ENCODE results near the gene RAB9A. TPM values are rescaled to one million over a fixed set of nuclear protein-coding genes. Genes with fewer than 3 reads are reported as not detected.

Gene RAB9A
- total and polyA plus RNA-seq, 2 donors (not counting 3 experiments of a cell fraction or from before 2014, with no cell fraction given), result 11.5 to 19.2 TPM

GRCh38 chrX:13716455-13716854 lies 27.5 kb downstream of the RAB9A start:
- CTCF ChIA-PET, result interaction anchor here (1.0 kb wide), 1 partner anchor 18 kb away, joined by 3 read pairs; the partner anchor contains the start of gene TRAPPC2
- Histone ChIP-seq H3K4me3 (replicated peaks in 1 of 3; ENCODE audit: insufficient read depth in 1 of 3, low read depth in 1 of 3, low read length in 3 of 3) (no peak overlapping the region), H3K9ac (replicated peaks; ENCODE audit: extremely low read depth, insufficient read depth, low read length) (no peak overlapping the region), H3K79me2 (ENCODE audit: control insufficient read depth, insufficient read depth, low read length) (peaks cover 2% of the 10 kb centered on the region), H3K27ac (ENCODE audit: insufficient read depth, low read depth, low read length) (no peak overlapping the region), H2AFZ (ENCODE audit: low read depth, low read length) (no peak overlapping the region), H3K27me3 (ENCODE audit: control insufficient read depth in 2 of 2, insufficient read depth in 2 of 2, low read length in 2 of 2) (no peaks in the 10 kb centered on the region), H3K36me3 (ENCODE audit: control insufficient read depth in 2 of 2, extremely low read depth in 1 of 2, insufficient read depth in 2 of 2, low read length in 2 of 2) (peaks cover 0 to 4% of the 10 kb centered on the region in 2 experiments), H3K9me1 (replicated peaks; ENCODE audit: control insufficient read depth, extremely low read depth, insufficient read depth, low read length) (no peaks in the 10 kb centered on the region), H3K9me3 (replicated peaks; ENCODE audit: control insufficient read depth, insufficient read depth, low read length) (no peaks in the 10 kb centered on the region), H3K4me2 (ENCODE audit: insufficient read depth, low read length) (no peak overlapping the region), H4K20me1 (replicated peaks; ENCODE audit: control insufficient read depth, extremely low read depth, insufficient read depth, low read length) (no peaks in the 10 kb centered on the region), H3K4me1 (ENCODE audit: control insufficient read depth, extremely low read depth, insufficient read depth, low read length) (no peaks in the 10 kb centered on the region)
- TF ChIP-seq, protein P1, sequence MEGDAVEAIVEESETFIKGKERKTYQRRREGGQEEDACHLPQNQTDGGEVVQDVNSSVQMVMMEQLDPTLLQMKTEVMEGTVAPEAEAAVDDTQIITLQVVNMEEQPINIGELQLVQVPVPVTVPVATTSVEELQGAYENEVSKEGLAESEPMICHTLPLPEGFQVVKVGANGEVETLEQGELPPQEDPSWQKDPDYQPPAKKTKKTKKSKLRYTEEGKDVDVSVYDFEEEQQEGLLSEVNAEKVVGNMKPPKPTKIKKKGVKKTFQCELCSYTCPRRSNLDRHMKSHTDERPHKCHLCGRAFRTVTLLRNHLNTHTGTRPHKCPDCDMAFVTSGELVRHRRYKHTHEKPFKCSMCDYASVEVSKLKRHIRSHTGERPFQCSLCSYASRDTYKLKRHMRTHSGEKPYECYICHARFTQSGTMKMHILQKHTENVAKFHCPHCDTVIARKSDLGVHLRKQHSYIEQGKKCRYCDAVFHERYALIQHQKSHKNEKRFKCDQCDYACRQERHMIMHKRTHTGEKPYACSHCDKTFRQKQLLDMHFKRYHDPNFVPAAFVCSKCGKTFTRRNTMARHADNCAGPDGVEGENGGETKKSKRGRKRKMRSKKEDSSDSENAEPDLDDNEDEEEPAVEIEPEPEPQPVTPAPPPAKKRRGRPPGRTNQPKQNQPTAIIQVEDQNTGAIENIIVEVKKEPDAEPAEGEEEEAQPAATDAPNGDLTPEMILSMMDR (IDR thresholded peaks at IDR 0.05; ENCODE audit: extremely low read depth in 1 of 2, insufficient read depth in 1 of 2, low read depth in 1 of 2, low read length in 2 of 2), result no peak
- no peak for TF ChIP-seq EZH2 (IDR thresholded peaks at IDR 0.05; ENCODE audit: borderline replicate concordance, low read depth, low read length, severe bottlenecking)
- TF ChIP-seq GATA2 (IDR thresholded peaks at IDR 0.05; ENCODE audit: insufficient read depth, insufficient read length, low read depth, low read length), result no peak
- TF ChIP-seq, protein P2, sequence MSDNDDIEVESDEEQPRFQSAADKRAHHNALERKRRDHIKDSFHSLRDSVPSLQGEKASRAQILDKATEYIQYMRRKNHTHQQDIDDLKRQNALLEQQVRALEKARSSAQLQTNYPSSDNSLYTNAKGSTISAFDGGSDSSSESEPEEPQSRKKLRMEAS (IDR thresholded peaks at IDR 0.05; ENCODE audit: insufficient read depth, insufficient read length), result no peak
- TF ChIP-seq FOS (IDR thresholded peaks at IDR 0.05; ENCODE audit: borderline replicate concordance, insufficient read depth, low read length), result no peak
- TF ChIP-seq MYC (IDR thresholded peaks at IDR 0.05; ENCODE audit: low read depth, low read length), result no peak
- no peak for TF ChIP-seq JUN (IDR thresholded peaks at IDR 0.05; ENCODE audit: borderline replicate concordance, insufficient read depth, insufficient read length, low read depth)
- no peak for TF ChIP-seq POLR2A (IDR thresholded peaks at IDR 0.05; ENCODE audit: low read depth, low read length)
- no peak for TF ChIP-seq POLR2AphosphoS5 (IDR thresholded peaks at IDR 0.05; ENCODE audit: insufficient read depth, low read depth, low read length)
- intact Hi-C loops (cut with micrococcal nuclease) (no loop called here), dilution Hi-C loops (cut with MboI; ENCODE audit: extremely low pct_ligation_motif_present, low sequenced_read_pairs) (no loop called here)
- no peak for DNase-seq (ENCODE audit: low read depth, low spot score)
- FAIRE-seq, result no peak
- BruUV-seq (replicated peaks), result no TSS peak
- POLR2A ChIA-PET, result no interaction called here
